HepG2 (cell line): ENCODE data around the gene HLF. TPM values are rescaled to one million over a fixed set of nuclear protein-coding genes. Genes with fewer than 3 reads are reported as not detected.

Experiments
- ARNT ChIP-seq: fragments of 450-650 bp; IDR thresholded peaks from 2 replicates; pipeline ENCODE4 v1.6.1; 2017
- CCAR2 ChIP-seq: fragments of 200-400 bp; formaldehyde crosslinking; optimal IDR thresholded peaks from 2 replicates; pipeline ENCODE3; 2018; ENCODE audit warnings: low read depth, mild to moderate bottlenecking, low read length, moderate library complexity
- E2F1 ChIP-seq: sonication (generic); formaldehyde crosslinking; IDR thresholded peaks from 2 replicates; pipeline ENCODE4 v1.5.0; 2020; ENCODE audit warnings: missing genetic modification reagents
- FOSL2 ChIP-seq: sonication (generic); formaldehyde crosslinking; IDR thresholded peaks from 2 replicates; pipeline ENCODE4 v1.4.0; 2020; ENCODE audit warnings: missing genetic modification reagents
- KMT2A ChIP-seq: sonication (generic); formaldehyde crosslinking; IDR thresholded peaks from 2 replicates; pipeline ENCODE4 v1.4.0; 2020; ENCODE audit warnings: missing genetic modification reagents
- NBN ChIP-seq: fragments of 450-650 bp; conservative IDR thresholded peaks from 2 replicates; pipeline ENCODE4 v1.6.1; 2017
- PCBP1 ChIP-seq: fragments of 200-400 bp; formaldehyde crosslinking; IDR thresholded peaks from 2 replicates; pipeline ENCODE4 v1.6.1; 2017; ENCODE audit warnings: mild to moderate bottlenecking, low read depth, low read length, borderline replicate concordance
- PITX1 ChIP-seq: sonication (generic); formaldehyde crosslinking; IDR thresholded peaks from 2 replicates; pipeline ENCODE4 v1.5.1; 2020; ENCODE audit warnings: mild to moderate bottlenecking, missing genetic modification reagents
- PREB ChIP-seq: sonication (generic); formaldehyde crosslinking; IDR thresholded peaks from 2 replicates; pipeline ENCODE4 v1.4.0; 2020; ENCODE audit warnings: missing genetic modification reagents
- SNAI1 ChIP-seq: sonication (generic); formaldehyde crosslinking; IDR thresholded peaks from 2 replicates; pipeline ENCODE4 v1.5.0; 2020; ENCODE audit warnings: mild to moderate bottlenecking, missing genetic modification reagents, borderline replicate concordance
- SP5 ChIP-seq: IDR thresholded peaks from 2 replicates; pipeline ENCODE4 v1.6.1; 2016; ENCODE audit warnings: low read depth, borderline replicate concordance
- ZBTB21 ChIP-seq: sonication (generic); formaldehyde crosslinking; IDR thresholded peaks from 2 replicates; pipeline ENCODE4 v1.4.0; 2020; ENCODE audit warnings: missing genetic modification reagents
- ZBTB38 ChIP-seq: sonication (generic); formaldehyde crosslinking; IDR thresholded peaks from 2 replicates; pipeline ENCODE4 v1.5.1; 2020; ENCODE audit warnings: mild to moderate bottlenecking, missing genetic modification reagents
- ZFP62 ChIP-seq: sonication (generic); formaldehyde crosslinking; IDR thresholded peaks from 2 replicates; pipeline ENCODE4 v1.4.0; 2020; ENCODE audit warnings: missing genetic modification reagents
- ZNF138 ChIP-seq: sonication (generic); formaldehyde crosslinking; IDR thresholded peaks from 2 replicates; pipeline ENCODE4 v1.5.0; 2020; ENCODE audit warnings: mild to moderate bottlenecking, low read depth, missing genetic modification reagents
- polyA plus RNA-seq, 8 experiments: library from polyadenylated mRNA; depleted of rRNA in 3 of 8; stranded (reverse) in 7 of 8; unstranded in 1 of 8; fragments of >200 nt; fragmentation: Illumina TruSeq in 4 of 8; extraction: Trizol in 4 of 8; gene quantifications; 2 replicates each; pipeline versions ENCODE4 v1.2.1 to v1.2.3, GENCODE V29; 2011 to 2016; ENCODE audit warnings: low read depth in 4 of 8, missing spikeins in 1 of 8, mixed read lengths in 1 of 8; ENCODE audit not compliant: insufficient read depth in 1 of 8
- total RNA-seq, 5 experiments: library from RNA; depleted of rRNA; stranded (reverse); fragments of >200 nt; fragmentation: Illumina TruSeq; extraction: Trizol; gene quantifications; 2 replicates each; pipeline ENCODE4 v1.2.3, GENCODE V29; 2016; ENCODE audit warnings: low read depth in 1 of 5
- TF ChIP-seq, protein P1 (sequence below): IDR thresholded peaks from 2 replicates; pipeline ENCODE4 v1.6.1; 2016; ENCODE audit warnings: missing genetic modification reagents, missing compliant biosample characterization
- TF ChIP-seq, protein P2 (sequence below): sonication (generic); formaldehyde crosslinking; IDR thresholded peaks from 2 replicates; pipeline ENCODE4 v1.5.0; 2020; ENCODE audit warnings: missing genetic modification reagents, mild to moderate bottlenecking, borderline replicate concordance
- TF ChIP-seq, protein P3 (sequence below): sonication (generic); formaldehyde crosslinking; IDR thresholded peaks from 2 replicates; pipeline ENCODE4 v1.4.0; 2020; ENCODE audit warnings: missing genetic modification reagents
- TF ChIP-seq, protein P4 (sequence below): sonication (generic); formaldehyde crosslinking; IDR thresholded peaks from 2 replicates; pipeline ENCODE4 v1.8.1; 2022; ENCODE audit warnings: low read depth, mild to moderate bottlenecking, missing genetic modification reagents

Gene HLF
- total and polyA plus RNA-seq, 2 of the 13 experiments (the other 11 are each of a cell fraction or from before 2014, with no cell fraction given), result 202 to 346 TPM

GRCh38 chr17:55274355-55275255, 9.8 kb downstream of the HLF start (continued):
- TF ChIP-seq, protein P1, sequence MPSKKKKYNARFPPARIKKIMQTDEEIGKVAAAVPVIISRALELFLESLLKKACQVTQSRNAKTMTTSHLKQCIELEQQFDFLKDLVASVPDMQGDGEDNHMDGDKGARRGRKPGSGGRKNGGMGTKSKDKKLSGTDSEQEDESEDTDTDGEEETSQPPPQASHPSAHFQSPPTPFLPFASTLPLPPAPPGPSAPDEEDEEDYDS, result peak; percentile 55; the same call in 1 of the 2 replicates
- TF ChIP-seq NBN, result no peak
- TF ChIP-seq, protein P2, sequence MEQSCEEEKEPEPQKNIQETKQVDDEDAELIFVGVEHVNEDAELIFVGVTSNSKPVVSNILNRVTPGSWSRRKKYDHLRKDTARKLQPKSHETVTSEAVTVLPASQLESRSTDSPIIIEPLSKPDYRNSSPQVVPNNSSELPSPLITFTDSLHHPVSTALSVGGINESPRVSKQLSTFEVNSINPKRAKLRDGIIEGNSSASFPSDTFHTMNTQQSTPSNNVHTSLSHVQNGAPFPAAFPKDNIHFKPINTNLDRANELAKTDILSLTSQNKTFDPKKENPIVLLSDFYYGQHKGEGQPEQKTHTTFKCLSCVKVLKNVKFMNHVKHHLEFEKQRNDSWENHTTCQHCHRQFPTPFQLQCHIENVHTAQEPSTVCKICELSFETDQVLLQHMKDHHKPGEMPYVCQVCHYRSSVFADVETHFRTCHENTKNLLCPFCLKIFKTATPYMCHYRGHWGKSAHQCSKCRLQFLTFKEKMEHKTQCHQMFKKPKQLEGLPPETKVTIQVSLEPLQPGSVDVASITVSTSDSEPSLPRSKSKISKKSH (CRISPR knock-in tag), result no peak
- TF ChIP-seq ZBTB38, result peak; percentile 51
- 0 out of 2 replicates have a peak, but pooled peaks have one; percentile 24 for TF ChIP-seq ZBTB21 (CRISPR knock-in tag)
- TF ChIP-seq, protein P3, sequence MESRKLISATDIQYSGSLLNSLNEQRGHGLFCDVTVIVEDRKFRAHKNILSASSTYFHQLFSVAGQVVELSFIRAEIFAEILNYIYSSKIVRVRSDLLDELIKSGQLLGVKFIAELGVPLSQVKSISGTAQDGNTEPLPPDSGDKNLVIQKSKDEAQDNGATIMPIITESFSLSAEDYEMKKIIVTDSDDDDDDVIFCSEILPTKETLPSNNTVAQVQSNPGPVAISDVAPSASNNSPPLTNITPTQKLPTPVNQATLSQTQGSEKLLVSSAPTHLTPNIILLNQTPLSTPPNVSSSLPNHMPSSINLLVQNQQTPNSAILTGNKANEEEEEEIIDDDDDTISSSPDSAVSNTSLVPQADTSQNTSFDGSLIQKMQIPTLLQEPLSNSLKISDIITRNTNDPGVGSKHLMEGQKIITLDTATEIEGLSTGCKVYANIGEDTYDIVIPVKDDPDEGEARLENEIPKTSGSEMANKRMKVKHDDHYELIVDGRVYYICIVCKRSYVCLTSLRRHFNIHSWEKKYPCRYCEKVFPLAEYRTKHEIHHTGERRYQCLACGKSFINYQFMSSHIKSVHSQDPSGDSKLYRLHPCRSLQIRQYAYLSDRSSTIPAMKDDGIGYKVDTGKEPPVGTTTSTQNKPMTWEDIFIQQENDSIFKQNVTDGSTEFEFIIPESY (CRISPR knock-in tag), result peak; percentile 91
- peak; percentile 64; the same call in 1 of the 2 replicates for TF ChIP-seq KMT2A (CRISPR knock-in tag)
- no peak for TF ChIP-seq SNAI1 (CRISPR knock-in tag)
- TF ChIP-seq ZNF138, result no peak
- TF ChIP-seq FOSL2 (CRISPR knock-in tag), result 0 out of 2 replicates have a peak, but pooled peaks have one; percentile 11
- TF ChIP-seq PCBP1, result no peak
- TF ChIP-seq, protein P4, sequence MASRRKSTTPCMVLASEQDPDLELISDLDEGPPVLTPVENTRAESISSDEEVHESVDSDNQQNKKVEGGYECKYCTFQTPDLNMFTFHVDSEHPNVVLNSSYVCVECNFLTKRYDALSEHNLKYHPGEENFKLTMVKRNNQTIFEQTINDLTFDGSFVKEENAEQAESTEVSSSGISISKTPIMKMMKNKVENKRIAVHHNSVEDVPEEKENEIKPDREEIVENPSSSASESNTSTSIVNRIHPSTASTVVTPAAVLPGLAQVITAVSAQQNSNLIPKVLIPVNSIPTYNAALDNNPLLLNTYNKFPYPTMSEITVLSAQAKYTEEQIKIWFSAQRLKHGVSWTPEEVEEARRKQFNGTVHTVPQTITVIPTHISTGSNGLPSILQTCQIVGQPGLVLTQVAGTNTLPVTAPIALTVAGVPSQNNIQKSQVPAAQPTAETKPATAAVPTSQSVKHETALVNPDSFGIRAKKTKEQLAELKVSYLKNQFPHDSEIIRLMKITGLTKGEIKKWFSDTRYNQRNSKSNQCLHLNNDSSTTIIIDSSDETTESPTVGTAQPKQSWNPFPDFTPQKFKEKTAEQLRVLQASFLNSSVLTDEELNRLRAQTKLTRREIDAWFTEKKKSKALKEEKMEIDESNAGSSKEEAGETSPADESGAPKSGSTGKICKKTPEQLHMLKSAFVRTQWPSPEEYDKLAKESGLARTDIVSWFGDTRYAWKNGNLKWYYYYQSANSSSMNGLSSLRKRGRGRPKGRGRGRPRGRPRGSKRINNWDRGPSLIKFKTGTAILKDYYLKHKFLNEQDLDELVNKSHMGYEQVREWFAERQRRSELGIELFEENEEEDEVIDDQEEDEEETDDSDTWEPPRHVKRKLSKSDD (CRISPR knock-in tag), result 0 out of 2 replicates have a peak, but pooled peaks have one; percentile 45
- TF ChIP-seq E2F1, result no peak
- TF ChIP-seq PREB (CRISPR knock-in tag), result no peak
- no peak for TF ChIP-seq SP5 (CRISPR knock-in tag)
- no peak for TF ChIP-seq ARNT
- TF ChIP-seq CCAR2, result no peak
- no peak for TF ChIP-seq PITX1 (CRISPR knock-in tag)
- no peak for TF ChIP-seq ZFP62 (CRISPR knock-in tag)
